ENCODE results near the gene CTXN2.

The CTXN2 gene

DNA sequence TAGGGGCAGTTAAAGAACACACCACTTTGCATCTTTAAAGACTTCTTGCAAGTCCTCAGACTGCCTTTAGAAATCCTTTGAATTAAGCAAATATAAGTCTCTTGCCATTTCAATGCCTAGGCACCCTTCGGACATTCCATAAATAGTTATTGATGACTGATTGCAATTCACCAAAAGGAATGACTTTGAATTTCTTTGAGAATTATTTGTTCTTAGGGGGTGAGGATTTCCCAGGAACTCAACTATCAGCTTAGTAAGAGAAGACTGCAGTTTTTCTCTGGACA is 12.9 kb upstream of the CTXN2 start:
- H3K4me3 ChIP-seq (ENCODE audit: low read depth, low read length): peak overlapping the region; percentile 87
- TF ChIP-seq, protein P1, sequence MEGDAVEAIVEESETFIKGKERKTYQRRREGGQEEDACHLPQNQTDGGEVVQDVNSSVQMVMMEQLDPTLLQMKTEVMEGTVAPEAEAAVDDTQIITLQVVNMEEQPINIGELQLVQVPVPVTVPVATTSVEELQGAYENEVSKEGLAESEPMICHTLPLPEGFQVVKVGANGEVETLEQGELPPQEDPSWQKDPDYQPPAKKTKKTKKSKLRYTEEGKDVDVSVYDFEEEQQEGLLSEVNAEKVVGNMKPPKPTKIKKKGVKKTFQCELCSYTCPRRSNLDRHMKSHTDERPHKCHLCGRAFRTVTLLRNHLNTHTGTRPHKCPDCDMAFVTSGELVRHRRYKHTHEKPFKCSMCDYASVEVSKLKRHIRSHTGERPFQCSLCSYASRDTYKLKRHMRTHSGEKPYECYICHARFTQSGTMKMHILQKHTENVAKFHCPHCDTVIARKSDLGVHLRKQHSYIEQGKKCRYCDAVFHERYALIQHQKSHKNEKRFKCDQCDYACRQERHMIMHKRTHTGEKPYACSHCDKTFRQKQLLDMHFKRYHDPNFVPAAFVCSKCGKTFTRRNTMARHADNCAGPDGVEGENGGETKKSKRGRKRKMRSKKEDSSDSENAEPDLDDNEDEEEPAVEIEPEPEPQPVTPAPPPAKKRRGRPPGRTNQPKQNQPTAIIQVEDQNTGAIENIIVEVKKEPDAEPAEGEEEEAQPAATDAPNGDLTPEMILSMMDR (IDR thresholded peaks at IDR 0.05; ENCODE audit: borderline replicate concordance, insufficient read depth, low read depth, low read length): no peak

DNA sequence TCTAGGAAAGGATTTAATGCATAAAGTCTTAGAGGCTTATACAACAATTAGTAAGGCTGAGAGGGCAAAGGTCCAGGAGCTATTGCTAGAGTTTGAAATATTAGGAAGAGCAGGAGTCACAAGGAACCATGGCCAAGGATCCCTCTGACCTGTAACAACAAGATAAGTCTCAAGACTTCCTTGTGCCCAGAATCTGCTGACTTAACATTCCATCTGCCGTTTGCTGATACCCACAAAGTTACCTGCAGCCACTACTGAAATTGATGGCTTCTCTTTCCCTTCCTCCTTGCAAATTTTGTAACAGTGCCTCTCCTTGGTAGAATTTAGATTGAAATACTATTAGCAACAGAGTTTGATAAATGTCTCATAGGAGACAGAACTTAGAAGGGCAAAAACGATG is 8.7 kb upstream of the CTXN2 start:
- TF ChIP-seq, protein P1 (IDR thresholded peaks at IDR 0.05; ENCODE audit: borderline replicate concordance, insufficient read depth, low read depth, low read length): no peak

DNA sequence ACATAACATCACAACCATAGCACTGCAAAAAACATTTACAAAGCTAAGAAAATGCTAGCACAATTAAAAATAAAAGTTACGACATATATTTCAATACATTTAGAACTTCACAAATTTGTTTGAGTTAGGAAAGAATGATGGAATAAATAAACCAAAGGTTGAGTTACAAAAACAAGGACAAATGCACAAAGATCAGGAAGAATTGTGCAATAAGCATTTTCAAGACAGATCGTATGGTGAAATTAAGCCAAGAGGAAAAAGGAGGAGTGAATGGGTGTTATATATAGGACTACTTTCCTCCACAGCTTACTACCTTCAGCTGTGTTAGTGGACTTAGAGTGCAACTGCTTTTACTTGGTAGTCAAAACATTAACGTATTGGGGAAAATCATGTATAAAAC is 5.9 kb upstream of the CTXN2 start:
- TF ChIP-seq, protein P1 (IDR thresholded peaks at IDR 0.05; ENCODE audit: borderline replicate concordance, insufficient read depth, low read depth, low read length): no peak

More for the DNA sequence above, 8.7 kb upstream of the CTXN2 start:
- H3K4me3 ChIP-seq (ENCODE audit: low read depth, low read length): no peak overlapping the region

DNA sequence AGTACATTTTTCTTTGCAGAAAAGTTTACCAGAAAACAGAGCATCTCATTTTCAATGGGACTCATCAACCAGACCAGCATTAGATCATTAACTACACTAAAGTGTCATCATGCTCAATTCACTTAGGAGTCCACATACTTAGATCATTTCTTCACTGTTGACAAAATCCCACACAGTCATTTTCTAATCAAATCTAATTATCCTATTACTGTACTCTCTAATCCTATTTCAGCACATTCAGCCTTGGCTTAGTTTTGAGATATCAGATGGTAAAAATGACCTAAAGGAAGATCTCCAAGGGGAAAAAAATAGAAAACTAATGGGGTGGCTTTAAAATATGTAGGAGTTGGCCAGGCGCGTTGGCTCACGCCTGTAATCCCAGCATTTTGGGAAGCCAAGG is 5.2 kb upstream of the CTXN2 start:
- TF ChIP-seq, protein P1 (IDR thresholded peaks at IDR 0.05; ENCODE audit: borderline replicate concordance, insufficient read depth, low read depth, low read length): no peak
- H3K4me3 ChIP-seq (ENCODE audit: low read depth, low read length): no peak overlapping the region

More for the DNA sequence above, 5.9 kb upstream of the CTXN2 start:
- H3K4me3 ChIP-seq (ENCODE audit: low read depth, low read length): no peak overlapping the region

DNA sequence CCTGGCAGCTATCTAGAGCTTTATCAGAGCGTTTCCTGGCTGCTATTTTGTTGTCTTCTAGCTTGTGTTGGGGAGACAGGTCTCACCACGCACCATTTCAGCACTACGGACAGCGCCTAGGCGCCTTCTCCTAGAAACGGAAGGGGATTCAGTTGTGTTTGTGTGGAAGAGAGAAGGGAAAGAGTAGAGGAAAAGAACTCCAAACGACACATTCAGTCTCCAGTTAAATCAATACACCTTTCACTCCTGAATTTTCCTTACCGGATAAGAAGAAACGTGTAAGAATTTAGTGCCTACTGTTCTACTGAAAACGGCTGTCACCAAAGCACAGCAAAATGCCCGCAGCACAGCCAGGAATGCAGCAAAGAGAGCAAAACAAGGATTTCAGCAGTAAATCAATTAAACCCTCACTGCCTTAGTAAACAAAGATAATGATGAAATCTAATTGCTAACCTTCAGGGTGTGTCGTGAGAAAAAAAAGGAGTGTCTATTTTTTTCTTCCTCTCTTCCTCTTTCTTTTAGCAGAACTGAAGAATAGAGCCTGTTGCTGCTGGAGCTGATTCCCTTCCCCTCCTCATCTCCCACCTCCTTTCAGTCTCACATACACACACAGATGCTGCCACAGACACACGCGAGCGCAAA is 412 bp upstream of the CTXN2 start:
- TF ChIP-seq, protein P1 (IDR thresholded peaks at IDR 0.05; ENCODE audit: borderline replicate concordance, insufficient read depth, low read depth, low read length): no peak
- no peak overlapping the region for H3K4me3 ChIP-seq (ENCODE audit: low read depth, low read length)

DNA sequence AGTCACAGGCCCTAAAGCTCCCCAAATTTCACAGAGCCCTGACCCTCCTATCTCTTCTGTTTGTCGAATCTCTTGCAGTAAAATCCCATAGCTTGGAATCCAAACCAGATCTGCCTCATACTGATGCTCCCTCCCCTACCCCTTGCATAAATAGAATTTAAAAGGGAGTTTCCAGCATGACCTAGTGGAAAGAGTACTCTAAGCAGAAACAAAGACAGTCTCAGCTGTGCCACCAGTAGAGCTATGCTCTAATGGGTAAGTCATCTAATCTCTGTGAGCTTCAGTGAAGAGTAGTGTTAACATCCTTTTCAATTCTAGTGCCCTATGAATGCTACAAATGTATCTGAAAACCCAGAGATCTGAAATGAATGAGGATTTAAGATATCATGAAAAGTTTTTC is 10.6 kb downstream of the CTXN2 start:
- H3K4me3 ChIP-seq (ENCODE audit: low read depth, low read length): no peak overlapping the region
- TF ChIP-seq, protein P1 (IDR thresholded peaks at IDR 0.05; ENCODE audit: borderline replicate concordance, insufficient read depth, low read depth, low read length): no peak

DNA sequence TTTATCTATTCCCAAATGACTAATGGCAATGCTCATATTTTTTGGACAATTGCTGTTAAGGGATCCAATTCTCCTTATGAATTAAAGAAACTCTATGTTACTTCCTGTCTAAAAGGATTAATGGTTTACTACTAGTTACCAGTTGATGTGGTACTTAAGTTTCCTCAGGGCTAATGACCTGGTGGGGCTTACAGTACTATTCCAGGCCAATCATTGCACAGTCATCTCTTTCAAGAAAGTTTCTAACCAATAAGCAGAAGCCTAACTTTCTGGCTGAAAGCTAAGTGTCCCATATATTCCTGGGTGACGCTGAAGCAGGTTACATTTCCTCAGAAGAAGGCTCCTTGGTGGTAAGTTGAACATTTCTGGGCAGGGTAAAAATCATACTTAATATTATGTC is 14.5 kb downstream of the CTXN2 start, which contains the start of gene SLC12A1:
Gene SLC12A1 (plus strand): TSS at position 322 of the 400 bp plus-strand sequence. CDS start 1,418 bp downstream, outside the sequence.
- no peak within 1 kb of the TSS for H3K4me3 ChIP-seq (ENCODE audit: low read depth, low read length)
- TF ChIP-seq, protein P1 (IDR thresholded peaks at IDR 0.05; ENCODE audit: borderline replicate concordance, insufficient read depth, low read depth, low read length): no peak
